Upper lobe of left lung (tissue), 4 donors: Measurements from ENCODE around the gene PPP1R9A.

Experiments used
- CTCF ChIP-seq, 6 experiments: fragments of 450-650 bp in 4 of 6; fragments of 200-600 bp in 2 of 6; sonication (generic) in 2 of 6; IDR thresholded peaks; one replicate each; pipeline ENCODE4 v1.5.1; 2016 to 2019; ENCODE audit warnings: antibody characterized with exemption in 6 of 6
- EP300 ChIP-seq, 4 donors: sonication (generic); formaldehyde crosslinking; IDR thresholded peaks; one replicate each; pipeline ENCODE4 v1.5.1; 2017; ENCODE audit warnings: antibody characterized with exemption in 4 of 4, control low read depth in 2 of 4
- POLR2A ChIP-seq, 4 donors: fragments of 450-650 bp; IDR thresholded peaks; one replicate each; pipeline ENCODE4 v1.5.1; 2016 to 2017; ENCODE audit warnings: antibody characterized with exemption in 4 of 4, mild to moderate bottlenecking in 2 of 4
- POLR2AphosphoS5 ChIP-seq, 2 donors: sonication (generic); formaldehyde crosslinking; IDR thresholded peaks; one replicate each; pipeline ENCODE4 v1.5.1; 2017; ENCODE audit warnings: antibody characterized with exemption in 2 of 2

- no peak for TF ChIP-seq CTCF (IDR thresholded peaks at IDR 0.05)
- TF ChIP-seq POLR2A (IDR thresholded peaks at IDR 0.05): no peak
- TF ChIP-seq POLR2AphosphoS5 (IDR thresholded peaks at IDR 0.05): no peak
- no peak for TF ChIP-seq EP300 (IDR thresholded peaks at IDR 0.05)
Observed at GRCh38 chr7:94957061-94957460, 49.7 kb downstream of the PPP1R9A start.
